ENCODE data around the gene BCAS3.

Gene BCAS3

DNA sequence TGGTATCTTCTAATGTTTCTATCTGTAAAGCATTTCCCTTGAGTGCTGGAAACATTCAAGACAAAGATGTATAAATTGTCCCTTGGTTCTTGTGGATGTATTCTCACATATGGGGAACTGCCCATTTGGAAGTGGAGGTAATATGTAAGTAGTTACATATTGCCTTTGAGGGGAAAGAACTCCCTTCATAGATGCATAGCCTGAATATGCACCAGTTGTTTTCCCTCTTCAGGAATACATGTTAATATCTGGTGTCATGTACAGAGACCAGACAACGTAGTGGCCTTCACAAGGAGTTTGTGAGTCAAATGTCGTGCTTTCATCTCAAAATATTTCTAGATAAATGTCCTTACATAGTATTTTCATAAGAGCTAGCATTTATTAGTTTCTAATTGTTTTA lies 213.5 kb downstream of the BCAS3 start:
- Histone ChIP-seq H4K8ac (ENCODE audit: low read depth, low read length) (no peak overlapping the region), H2BK12ac (ENCODE audit: low read length) (no peak overlapping the region), H3K4me3 (ENCODE audit: low read depth, low read length) (no peak overlapping the region), H3K79me1 (ENCODE audit: low read length) (no peaks in the 10 kb centered on the region), H3K4ac (ENCODE audit: low read depth, low read length) (no peak overlapping the region), H3K9ac (ENCODE audit: low read length) (no peak overlapping the region), H3K79me2 (ENCODE audit: control insufficient read depth, insufficient read depth, low read length, poor library complexity) (no peaks in the 10 kb centered on the region), H3K27ac (ENCODE audit: low read depth, low read length) (no peak overlapping the region), H3K18ac (ENCODE audit: low read length) (no peak overlapping the region), H3K23ac (ENCODE audit: low read length) (no peak overlapping the region), H3K27me3 (ENCODE audit: insufficient read depth, low read length) (no peaks in the 10 kb centered on the region), H3K4me2 (ENCODE audit: low read length) (no peak overlapping the region), H3K36me3 (ENCODE audit: control insufficient read depth in 1 of 2, insufficient read depth in 2 of 2, low read length in 2 of 2) (no peaks in the 10 kb centered on the region), H4K12ac (ENCODE audit: low read depth, low read length) (no peak overlapping the region), H2BK5ac (ENCODE audit: low read depth, low read length, poor library complexity) (no peak overlapping the region), H3K9me3 (ENCODE audit: insufficient read depth, low read depth, low read length) (no peaks in the 10 kb centered on the region), H2BK120ac (ENCODE audit: insufficient read depth, low read length, poor library complexity) (no peak overlapping the region), H3K14ac (ENCODE audit: low read length) (no peak overlapping the region), H2AK5ac (ENCODE audit: low read length) (no peak overlapping the region), H3K4me1 (ENCODE audit: control insufficient read depth in 1 of 2, insufficient read depth in 2 of 2, low read length in 2 of 2) (no peaks in the 10 kb centered on the region), H2AFZ (ENCODE audit: insufficient read depth, low read length, poor library complexity) (no peak overlapping the region), H4K91ac (ENCODE audit: low read depth, low read length) (no peak overlapping the region)
- DNase-seq: no peak
- no CpG with 5 or more reads among the region's 2 CpGs for WGBS (ENCODE audit: extremely low coverage, insufficient coverage, insufficient read length)

DNA sequence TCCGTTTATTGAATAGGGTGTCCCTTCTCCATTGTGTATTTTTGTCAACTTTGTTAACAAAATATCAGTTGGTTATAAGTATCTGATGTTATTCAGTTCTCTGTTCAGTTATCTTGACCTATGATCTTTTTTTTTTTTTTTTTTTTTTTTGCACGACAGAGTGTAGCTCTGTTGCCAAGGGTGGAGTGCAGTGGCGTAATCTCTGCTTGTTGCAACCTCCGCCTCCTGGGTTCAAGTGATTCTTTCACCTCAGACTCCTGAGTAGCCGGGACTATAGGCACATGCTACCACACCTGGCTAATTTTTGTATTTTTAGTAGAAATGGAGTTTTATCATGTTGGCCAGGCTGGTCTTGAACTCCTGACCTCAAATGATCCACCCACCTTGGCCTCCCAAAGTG lies 215.8 kb downstream of the BCAS3 start:
- Histone ChIP-seq H3K79me2 (ENCODE audit: control insufficient read depth, insufficient read depth, low read length, poor library complexity) (no peaks in the 10 kb centered on the region), H3K4me2 (ENCODE audit: low read length) (no peak overlapping the region), H2AFZ (ENCODE audit: insufficient read depth, low read length, poor library complexity) (no peak overlapping the region), H3K14ac (ENCODE audit: low read length) (no peak overlapping the region), H4K12ac (ENCODE audit: low read depth, low read length) (no peak overlapping the region), H3K4me1 (ENCODE audit: control insufficient read depth in 1 of 2, insufficient read depth in 2 of 2, low read length in 2 of 2) (no peaks in the 10 kb centered on the region), H2AK5ac (ENCODE audit: low read length) (no peak overlapping the region), H3K9ac (ENCODE audit: low read length) (no peak overlapping the region), H3K36me3 (ENCODE audit: control insufficient read depth in 1 of 2, insufficient read depth in 2 of 2, low read length in 2 of 2) (no peaks in the 10 kb centered on the region), H3K18ac (ENCODE audit: low read length) (no peak overlapping the region), H3K27me3 (ENCODE audit: insufficient read depth, low read length) (no peaks in the 10 kb centered on the region), H3K4ac (ENCODE audit: low read depth, low read length) (no peak overlapping the region), H3K4me3 (ENCODE audit: low read depth, low read length) (no peak overlapping the region), H4K8ac (ENCODE audit: low read depth, low read length) (no peak overlapping the region), H4K91ac (ENCODE audit: low read depth, low read length) (no peak overlapping the region), H3K27ac (ENCODE audit: low read depth, low read length) (no peak overlapping the region), H3K79me1 (ENCODE audit: low read length) (no peaks in the 10 kb centered on the region), H2BK5ac (ENCODE audit: low read depth, low read length, poor library complexity) (no peak overlapping the region), H2BK120ac (ENCODE audit: insufficient read depth, low read length, poor library complexity) (no peak overlapping the region), H3K9me3 (ENCODE audit: insufficient read depth, low read depth, low read length) (no peaks in the 10 kb centered on the region), H3K23ac (ENCODE audit: low read length) (no peak overlapping the region), H2BK12ac (ENCODE audit: low read length) (no peak overlapping the region)
- WGBS (ENCODE audit: extremely low coverage, insufficient coverage, insufficient read length): no CpG with 5 or more reads among the region's 5 CpGs
- no peak for DNase-seq

DNA sequence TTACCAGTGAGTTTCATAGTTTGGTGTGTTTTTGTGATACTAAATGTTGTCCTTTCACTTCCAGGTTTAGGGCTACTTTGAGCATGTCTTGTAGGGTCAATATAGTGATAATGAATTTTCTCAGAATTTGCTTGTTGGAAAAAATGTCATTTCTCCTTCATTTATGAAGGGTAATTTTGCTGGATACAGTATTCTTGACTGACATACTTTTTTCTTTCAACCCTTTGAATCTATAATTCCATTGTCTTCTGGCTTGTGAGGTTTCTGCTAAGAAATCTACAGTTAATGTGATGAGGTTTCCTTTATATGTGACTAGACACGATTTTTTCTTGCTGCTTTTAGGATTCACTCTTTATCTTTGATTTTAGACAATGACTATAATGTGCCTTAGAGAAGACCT lies 219.3 kb downstream of the BCAS3 start:
- Histone ChIP-seq H3K79me1 (ENCODE audit: low read length) (no peaks in the 10 kb centered on the region), H3K4ac (ENCODE audit: low read depth, low read length) (no peak overlapping the region), H3K9ac (ENCODE audit: low read length) (no peak overlapping the region), H3K4me1 (ENCODE audit: control insufficient read depth in 1 of 2, insufficient read depth in 2 of 2, low read length in 2 of 2) (no peaks in the 10 kb centered on the region), H3K18ac (ENCODE audit: low read length) (no peak overlapping the region), H3K27ac (ENCODE audit: low read depth, low read length) (no peak overlapping the region), H3K9me3 (ENCODE audit: insufficient read depth, low read depth, low read length) (no peaks in the 10 kb centered on the region), H2BK5ac (ENCODE audit: low read depth, low read length, poor library complexity) (no peak overlapping the region), H2BK12ac (ENCODE audit: low read length) (no peak overlapping the region), H4K91ac (ENCODE audit: low read depth, low read length) (no peak overlapping the region), H3K36me3 (ENCODE audit: control insufficient read depth in 1 of 2, insufficient read depth in 2 of 2, low read length in 2 of 2) (no peaks in the 10 kb centered on the region), H2AFZ (ENCODE audit: insufficient read depth, low read length, poor library complexity) (no peak overlapping the region), H3K27me3 (ENCODE audit: insufficient read depth, low read length) (no peaks in the 10 kb centered on the region), H3K79me2 (ENCODE audit: control insufficient read depth, insufficient read depth, low read length, poor library complexity) (no peaks in the 10 kb centered on the region), H3K4me3 (ENCODE audit: low read depth, low read length) (no peak overlapping the region), H4K12ac (ENCODE audit: low read depth, low read length) (no peak overlapping the region), H2AK5ac (ENCODE audit: low read length) (no peak overlapping the region), H2BK120ac (ENCODE audit: insufficient read depth, low read length, poor library complexity) (no peak overlapping the region), H3K14ac (ENCODE audit: low read length) (no peak overlapping the region), H3K4me2 (ENCODE audit: low read length) (no peak overlapping the region), H4K8ac (ENCODE audit: low read depth, low read length) (no peak overlapping the region), H3K23ac (ENCODE audit: low read length) (no peak overlapping the region)
- WGBS (ENCODE audit: extremely low coverage, insufficient coverage, insufficient read length): no CpG with 5 or more reads among the region's 1 CpG
- DNase-seq: no peak

DNA sequence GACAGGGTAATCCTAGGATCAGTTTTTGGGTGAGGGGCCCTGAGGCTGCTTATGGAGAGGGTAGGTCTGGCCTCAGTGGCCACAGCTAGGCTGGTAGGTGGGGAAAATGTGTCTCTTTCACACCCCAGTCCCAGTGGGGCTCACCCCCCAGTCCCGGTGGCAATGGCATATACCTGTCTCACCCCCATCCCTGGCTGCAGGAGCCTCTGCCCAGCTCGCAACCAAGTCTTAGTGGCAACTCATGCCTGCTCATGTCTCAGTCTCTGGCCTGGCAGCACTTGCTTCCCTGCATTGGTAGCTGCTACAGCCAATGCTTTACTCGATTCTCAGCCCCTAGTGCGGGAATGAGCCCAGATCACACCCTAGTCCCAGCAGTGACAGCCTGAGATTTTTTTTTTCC lies 221.5 kb downstream of the BCAS3 start:
- no peaks in the 10 kb centered on the region for H3K4me1 ChIP-seq (ENCODE audit: control insufficient read depth in 1 of 2, insufficient read depth in 2 of 2, low read length in 2 of 2)
- H4K12ac ChIP-seq (ENCODE audit: low read depth, low read length): no peak overlapping the region
- no peak for DNase-seq
- no peaks in the 10 kb centered on the region for H3K79me2 ChIP-seq (ENCODE audit: control insufficient read depth, insufficient read depth, low read length, poor library complexity)
- H3K4me2 ChIP-seq (ENCODE audit: low read length): no peak overlapping the region
- H3K14ac ChIP-seq (ENCODE audit: low read length): no peak overlapping the region
- no peak overlapping the region for H2BK5ac ChIP-seq (ENCODE audit: low read depth, low read length, poor library complexity)
- H2AK5ac ChIP-seq (ENCODE audit: low read length): no peak overlapping the region
- H2AFZ ChIP-seq (ENCODE audit: insufficient read depth, low read length, poor library complexity): no peak overlapping the region
- H3K27ac ChIP-seq (ENCODE audit: low read depth, low read length): no peak overlapping the region
- H4K8ac ChIP-seq (ENCODE audit: low read depth, low read length): no peak overlapping the region
- WGBS (ENCODE audit: extremely low coverage, insufficient coverage, insufficient read length): no CpG with 5 or more reads among the region's 4 CpGs
- H2BK12ac ChIP-seq (ENCODE audit: low read length): no peak overlapping the region
- no peak overlapping the region for H3K9ac ChIP-seq (ENCODE audit: low read length)
- no peak overlapping the region for H3K4me3 ChIP-seq (ENCODE audit: low read depth, low read length)
- H4K91ac ChIP-seq (ENCODE audit: low read depth, low read length): no peak overlapping the region
- no peaks in the 10 kb centered on the region for H3K79me1 ChIP-seq (ENCODE audit: low read length)
- H3K23ac ChIP-seq (ENCODE audit: low read length): no peak overlapping the region
- peaks cover 0 to 2% of the 10 kb centered on the region in 2 experiments for H3K36me3 ChIP-seq (ENCODE audit: control insufficient read depth in 1 of 2, insufficient read depth in 2 of 2, low read length in 2 of 2)
- no peaks in the 10 kb centered on the region for H3K9me3 ChIP-seq (ENCODE audit: insufficient read depth, low read depth, low read length)
- H3K18ac ChIP-seq (ENCODE audit: low read length): no peak overlapping the region
- no peaks in the 10 kb centered on the region for H3K27me3 ChIP-seq (ENCODE audit: insufficient read depth, low read length)
- no peak overlapping the region for H3K4ac ChIP-seq (ENCODE audit: low read depth, low read length)
- H2BK120ac ChIP-seq (ENCODE audit: insufficient read depth, low read length, poor library complexity): no peak overlapping the region
